Bone marrow (tissue), 2 donors: ENCODE data around the gene SARM1.

Experiments used
- DNase-seq, 2 donors: peaks; one replicate each; lab custom pipeline; 2025; lab: John Stamatoyannopoulos, UW

Gene SARM1

GRCh38 chr17:28341516-28341915 is 30.0 kb upstream of the SARM1 start:
- DNase-seq, result no peak

GRCh38 chr17:28342313-28342712 is 29.2 kb upstream of the SARM1 start:
- DNase-seq, result no peak

DNA sequence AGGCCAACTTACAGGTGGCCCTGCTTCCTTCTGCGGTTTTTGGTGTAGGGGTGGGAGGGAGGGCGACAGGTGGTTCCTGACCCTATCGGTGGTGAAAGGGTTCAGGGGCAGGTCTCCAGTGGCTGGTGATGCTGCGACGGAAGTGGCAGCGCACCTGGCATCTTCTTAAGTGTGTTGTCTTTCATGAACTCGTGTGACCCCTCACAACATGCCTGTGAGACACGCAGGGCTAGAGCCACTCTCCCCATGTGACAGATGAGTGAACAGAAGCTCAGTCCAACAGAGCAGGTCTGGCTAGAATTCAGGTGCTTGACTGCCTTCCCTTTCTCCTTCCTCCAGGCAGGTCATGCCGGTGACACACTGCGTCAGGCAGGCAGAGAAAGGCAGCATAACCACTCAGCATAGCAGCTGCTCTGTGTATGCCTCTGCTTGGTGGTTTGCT is 28.0 kb upstream of the SARM1 start:
- no peak for DNase-seq

DNA sequence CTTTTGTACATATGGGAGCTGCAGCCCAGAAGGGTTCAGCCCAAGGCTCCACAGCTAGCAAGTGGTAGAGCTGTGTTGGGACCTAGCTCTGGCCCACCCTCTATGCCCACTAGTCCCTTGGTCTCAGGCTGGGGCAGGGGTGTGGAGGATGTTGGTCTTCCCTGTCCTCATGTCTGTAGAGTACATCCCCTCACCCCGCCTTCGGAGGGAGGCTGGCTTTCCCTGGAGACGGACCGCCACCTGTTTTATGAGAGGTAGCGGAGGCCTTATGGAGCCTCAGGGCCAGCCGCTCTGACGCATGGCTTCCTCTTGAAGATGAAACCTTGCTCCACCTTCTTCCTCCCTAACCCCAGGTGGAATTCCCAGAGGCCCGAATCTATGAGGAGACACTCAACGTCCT is 27.5 kb upstream of the SARM1 start:
- DNase-seq, result no peak

DNA sequence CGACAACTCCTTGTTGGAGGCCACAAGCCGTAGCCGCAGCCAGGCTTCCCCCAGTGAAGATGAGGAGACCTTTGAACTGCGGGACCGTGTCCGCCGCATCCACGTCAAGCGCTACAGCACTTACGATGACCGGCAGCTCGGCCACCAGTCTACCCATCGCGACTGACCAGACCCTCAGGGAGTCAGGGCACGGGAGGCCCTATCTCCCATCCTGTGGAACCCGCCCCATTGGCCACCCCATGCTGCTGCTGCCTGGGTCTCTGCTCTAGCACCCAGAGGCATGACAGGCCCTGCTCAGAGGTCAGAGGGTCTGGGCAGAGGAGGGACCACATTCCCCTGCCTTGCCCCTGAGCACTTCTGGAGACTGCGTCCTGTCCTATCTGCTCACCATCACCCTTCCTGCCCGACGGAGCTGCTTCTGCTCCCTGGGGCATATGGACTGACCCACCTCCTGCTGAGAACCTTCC is 27.0 kb upstream of the SARM1 start:
- no peak for DNase-seq

DNA sequence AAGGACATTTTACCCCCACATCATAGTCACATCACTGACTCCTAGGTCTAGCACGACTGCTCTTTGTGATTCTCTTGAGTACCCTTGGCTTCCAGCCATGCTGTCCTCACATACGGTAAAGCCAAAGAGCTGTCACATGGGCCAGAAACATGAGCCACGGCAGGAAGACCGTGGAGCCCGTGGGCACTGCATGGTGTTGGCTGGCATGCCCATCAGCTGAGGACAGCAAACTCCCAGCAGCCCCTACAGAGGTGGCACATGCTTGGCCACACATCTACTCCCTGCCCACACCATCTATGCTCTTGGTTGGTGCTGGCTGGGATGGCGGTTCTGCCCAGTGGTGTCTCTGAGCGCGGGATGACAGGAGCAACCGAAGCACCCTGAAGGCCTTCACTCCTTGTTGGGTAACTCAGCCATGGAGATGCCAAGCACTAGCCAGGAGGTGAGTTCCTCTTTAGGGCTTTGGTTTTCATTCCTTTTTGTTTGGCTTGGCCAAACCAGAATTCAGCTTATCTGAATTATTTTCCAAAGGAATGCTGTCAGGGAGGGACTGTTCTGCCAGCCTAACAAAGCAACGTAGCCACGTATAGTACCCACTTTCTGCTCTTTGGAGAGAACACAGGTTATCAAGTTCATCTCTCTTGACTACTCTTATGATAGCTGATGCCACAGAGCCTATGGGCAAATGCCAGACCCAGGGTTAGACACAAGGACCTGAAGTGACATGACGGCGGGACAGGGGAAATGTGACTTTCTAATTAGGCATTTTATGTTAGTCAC is 25.9 kb upstream of the SARM1 start:
- DNase-seq, result no peak

DNA sequence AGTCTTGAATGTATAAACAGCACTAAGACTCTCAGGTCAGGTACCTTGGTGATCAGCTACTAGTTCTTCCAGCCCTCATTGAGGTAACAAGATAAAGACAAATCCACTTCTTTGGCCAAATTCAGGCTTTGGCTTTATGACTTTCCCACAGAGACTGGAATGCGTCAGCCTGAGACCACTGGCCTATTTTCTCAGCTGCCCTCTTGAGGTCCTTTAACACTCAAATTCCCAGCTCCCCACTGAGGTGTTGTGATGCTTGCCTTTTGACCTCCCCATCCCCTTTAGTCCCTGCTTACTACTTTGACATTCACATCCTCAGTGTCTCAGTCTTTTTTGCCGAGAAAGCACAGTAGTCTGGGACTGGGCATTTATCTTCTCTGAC is 25.3 kb upstream of the SARM1 start:
- DNase-seq, result no peak

GRCh38 chr17:28346746-28347246 is 24.7 kb upstream of the SARM1 start:
- DNase-seq, result no peak

DNA sequence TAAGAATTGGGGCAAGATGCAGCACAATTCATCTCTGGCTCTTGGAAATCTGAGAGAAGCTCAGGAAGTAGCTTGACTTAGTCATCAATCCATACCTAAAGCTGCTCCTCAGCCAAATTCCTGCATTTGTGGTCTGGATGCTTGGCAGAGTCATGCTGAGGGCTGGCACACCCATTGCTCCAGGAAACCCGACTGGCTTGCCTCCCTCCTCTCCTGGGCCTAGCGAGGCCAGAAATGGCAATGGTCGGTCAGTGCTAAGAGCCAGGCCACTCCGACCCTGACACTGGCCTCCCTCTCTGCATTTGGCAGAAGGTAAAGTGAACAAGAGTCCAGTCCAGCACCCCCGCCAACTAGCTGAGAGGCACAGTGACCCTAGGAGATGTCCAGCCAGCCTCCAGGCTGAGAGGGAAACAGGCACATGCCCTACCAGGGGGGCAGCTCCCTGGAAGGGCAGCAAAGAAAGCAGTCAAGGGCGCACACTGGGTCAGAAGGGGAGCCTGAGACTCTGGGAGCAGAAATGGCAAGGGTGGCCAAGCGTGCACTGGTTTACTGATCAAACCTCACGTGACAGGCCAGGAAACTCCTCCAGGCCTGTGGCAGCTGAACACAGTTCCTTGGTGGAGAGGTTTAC is 24.1 kb upstream of the SARM1 start:
- DNase-seq, result no peak

- no peak for DNase-seq
Observed at GRCh38 chr17:28348979-28349378, 22.5 kb upstream of the SARM1 start.

DNA sequence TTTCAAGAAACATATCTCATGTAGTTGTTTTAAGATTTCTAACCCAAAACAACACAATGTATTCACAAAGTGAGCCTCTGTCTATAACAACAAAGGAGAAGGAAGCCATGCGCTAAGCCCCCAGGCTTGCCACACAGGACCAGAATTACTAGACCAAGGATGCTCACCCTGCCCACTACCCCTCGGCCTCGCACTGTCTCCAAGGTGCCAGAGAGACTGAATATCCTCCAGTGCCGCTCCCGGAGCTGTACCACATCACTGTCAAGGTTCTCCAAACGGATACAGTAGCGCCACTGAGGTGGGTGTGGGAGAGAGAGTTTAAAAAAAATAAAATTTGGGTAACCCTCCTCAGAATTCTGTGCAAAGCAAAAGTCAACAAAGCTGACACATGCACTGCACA is 21.2 kb upstream of the SARM1 start:
- no peak for DNase-seq

DNA sequence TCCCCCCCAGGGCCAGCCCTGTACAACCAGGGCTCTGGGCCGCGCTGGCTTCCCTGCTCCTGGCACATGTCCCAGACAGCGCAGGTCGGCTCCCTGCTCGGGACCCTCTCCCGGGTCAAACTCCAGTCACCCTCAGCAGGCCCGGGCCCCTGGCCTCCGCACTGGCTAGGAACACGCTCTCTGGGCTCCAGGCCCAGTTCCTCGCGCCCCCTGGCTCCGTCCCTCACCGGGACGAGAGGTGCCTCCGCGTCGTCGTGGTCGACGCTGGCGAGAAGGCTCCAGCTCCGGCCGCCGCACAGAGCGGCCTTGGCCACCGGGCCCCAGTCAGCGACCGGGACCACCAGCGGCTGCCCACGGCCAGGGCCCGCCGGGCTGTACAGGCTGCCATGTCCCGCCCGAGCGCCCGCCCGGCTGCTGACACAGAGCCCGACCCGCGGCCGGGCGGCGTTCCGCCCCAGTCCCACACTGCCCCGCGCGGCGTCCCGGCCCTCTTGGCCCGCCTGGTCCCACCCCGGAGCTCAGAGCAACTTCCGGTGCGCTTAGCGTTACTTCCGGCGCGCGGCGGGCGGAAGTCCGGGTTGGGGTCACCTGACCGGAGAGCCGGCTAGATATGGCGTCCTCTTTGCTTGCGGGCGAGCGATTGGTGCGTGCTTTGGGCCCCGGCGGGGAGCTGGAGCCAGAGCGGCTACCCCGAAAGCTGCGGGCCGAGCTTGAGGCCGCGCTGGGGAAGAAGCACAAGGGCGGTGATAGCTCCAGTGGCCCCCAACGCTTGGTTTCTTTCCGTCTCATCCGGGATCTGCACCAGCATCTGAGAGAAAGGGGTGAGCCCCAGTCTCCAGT is 14.2 kb upstream of the SARM1 start, which contains the start of gene POLDIP2:
Gene POLDIP2 (minus strand): TSS at position 467 of the 840 bp plus-strand sequence. CDS start 79 bp downstream, at position 388.
- DNase-seq, result peak; percentile 80 to 88

GRCh38 chr17:28357901-28358197 is 13.6 kb upstream of the SARM1 start:
- no peak for DNase-seq

DNA sequence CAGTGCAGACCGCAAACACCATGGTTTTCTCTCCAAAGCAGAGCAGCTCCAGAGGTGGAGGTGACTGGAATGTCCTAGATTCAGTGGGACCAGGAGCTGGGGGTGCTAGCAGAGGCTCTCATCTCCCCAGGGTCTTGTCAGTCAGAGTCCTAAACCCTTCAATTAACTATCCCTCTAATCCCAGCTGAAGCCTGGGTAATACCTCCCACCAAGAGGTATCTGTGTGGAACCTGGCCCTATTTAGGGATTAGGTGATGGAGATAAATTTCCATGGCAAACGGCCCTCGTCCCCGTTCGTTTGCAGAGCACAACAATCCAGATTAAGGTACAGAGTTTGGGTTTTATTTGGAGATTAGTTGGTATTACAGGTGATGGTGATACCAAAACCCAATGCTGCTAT is 8.3 kb upstream of the SARM1 start:
- no peak for DNase-seq

GRCh38 chr17:28363776-28364650 is 7.5 kb upstream of the SARM1 start:
- DNase-seq, result no peak

DNA sequence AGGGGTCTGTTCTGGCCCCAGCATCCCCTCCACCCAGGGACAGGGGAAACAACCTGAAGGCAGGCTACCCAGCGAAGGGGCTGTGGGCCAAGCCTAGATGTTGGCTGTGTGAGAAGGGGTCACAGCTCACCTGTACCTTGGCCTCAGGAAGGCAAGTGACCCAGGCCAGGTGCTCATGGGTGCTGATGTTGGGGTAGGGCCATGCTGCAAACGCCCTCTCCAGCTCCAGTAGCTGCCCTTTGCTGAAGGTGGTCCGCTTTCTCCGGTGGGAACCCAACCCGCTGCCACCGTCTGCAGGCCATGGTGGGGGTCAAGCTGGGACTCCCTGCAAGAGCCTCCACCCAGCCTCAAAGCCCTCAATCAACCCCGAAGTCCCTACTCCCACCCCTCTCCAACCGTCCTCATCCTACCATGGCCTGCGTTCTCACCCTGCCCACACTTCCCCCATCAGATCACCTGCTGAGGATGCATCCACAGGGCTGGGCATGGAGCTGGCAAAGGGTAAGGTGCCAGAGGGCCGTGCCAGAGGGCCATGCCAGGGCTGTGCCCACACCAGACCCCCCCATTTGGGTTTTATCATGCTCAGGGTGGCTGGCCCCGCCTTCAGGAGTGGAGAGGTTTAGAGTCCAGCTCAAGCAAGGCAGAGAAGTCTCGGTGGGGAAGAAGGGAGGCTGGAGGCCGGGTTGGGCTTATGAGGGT is 6.7 kb upstream of the SARM1 start, which contains the start of gene SEBOX:
Gene SEBOX (minus strand): TSS at position 535 of the 699 bp plus-strand sequence. CDS start 48 bp downstream, at position 487.
- no peak for DNase-seq

GRCh38 chr17:28365487-28365886 is 6.0 kb upstream of the SARM1 start:
- no peak for DNase-seq

- DNase-seq, result no peak
Observed at GRCh38 chr17:28366605-28367004, 4.9 kb upstream of the SARM1 start.

GRCh38 chr17:28367641-28368305 is 3.7 kb upstream of the SARM1 start:
- no peak for DNase-seq

DNA sequence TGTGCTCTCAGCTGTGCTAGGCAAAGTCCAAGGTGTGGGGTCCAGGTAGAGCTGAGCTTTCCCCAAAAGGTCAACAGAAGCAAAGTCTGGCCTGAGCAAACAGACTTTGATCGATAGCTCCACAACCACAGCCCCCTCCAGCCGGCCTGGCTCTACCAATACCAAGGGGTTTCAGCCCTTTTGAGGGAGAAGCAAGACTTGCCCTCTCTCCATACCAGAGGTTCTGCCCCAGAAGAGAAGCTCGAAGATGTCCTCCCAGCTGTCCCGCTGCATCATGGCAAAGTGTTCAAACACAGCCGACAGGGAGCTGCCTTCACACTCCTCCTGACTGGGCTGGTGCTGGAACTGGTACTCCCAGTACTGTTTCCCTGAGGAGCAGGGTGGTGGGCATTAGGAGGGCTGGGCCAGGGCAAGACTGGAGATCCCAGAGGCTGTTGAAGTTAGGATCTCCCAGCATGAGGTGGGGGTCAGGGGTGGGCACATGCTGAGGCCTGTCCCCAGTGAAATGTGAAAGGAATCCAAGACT is 3.1 kb upstream of the SARM1 start:
- no peak for DNase-seq
